Adrenal gland (tissue), 12 donors: Measurements from ENCODE around the gene LARP4B. TPM values are rescaled to one million over a fixed set of nuclear protein-coding genes. Genes with fewer than 3 reads are reported as not detected.

Experiments
- DNase-seq, 7 donors: peaks; one replicate each; pipeline ENCODE4 v3.0.0-alpha.2; 2019 to 2020
- H3K27ac ChIP-seq, 5 donors: fragments of 200-600 bp; sonication (generic) in 4 of 5; 1 replicate in 3 of 5; 2 replicates in 2 of 5; pipeline versions ENCODE4 v1.5.1 to v1.8.0; 2016 to 2020; ENCODE audit warnings: mild to moderate bottlenecking in 1 of 5
- H3K27me3 ChIP-seq: fragments of 200-600 bp; 2 replicates; pipeline ENCODE4 v1.8.0; 2021
- H3K36me3 ChIP-seq, 2 donors: fragments of 200-600 bp; replicated peaks in 1 of 2; 1 replicate in 1 of 2; 2 replicates in 1 of 2; pipeline versions ENCODE4 v1.5.1 to v1.8.0; 2018 to 2022
- H3K4me1 ChIP-seq, 2 donors: fragments of 200-600 bp; replicated peaks in 1 of 2; 1 replicate in 1 of 2; 2 replicates in 1 of 2; pipeline versions ENCODE4 v1.5.1 to v1.8.0; 2018 to 2021
- H3K4me3 ChIP-seq, 4 donors: fragments of 200-600 bp; sonication (generic) in 3 of 4; one replicate each; pipeline ENCODE4 v1.5.1; 2016 to 2018
- H3K9me3 ChIP-seq, 3 donors: fragments of 200-600 bp; sonication (generic) in 1 of 3; replicated peaks in 1 of 3; 1 replicate in 2 of 3; 2 replicates in 1 of 3; pipeline versions ENCODE4 v1.5.1 to v1.8.0; 2016 to 2021
- POLR2A ChIP-seq, 2 donors: fragments of 450-650 bp; IDR thresholded peaks; one replicate each; pipeline ENCODE4 v1.6.1; 2017; ENCODE audit warnings: antibody characterized with exemption in 2 of 2, mild to moderate bottlenecking in 2 of 2, moderate library complexity in 1 of 2
- WGBS, 4 donors: extraction: QIAGEN DNeasy Blood & Tissue Kit in 2 of 4; methylation state at CpG; one replicate each; pipeline versions ENCODE4 v1.1.5 to v1.1.7; 2013 to 2017; 5-methylcytosine and 5-hydroxymethylcytosine counted together
- intact Hi-C, 2 donors: fragments of 100-400 bp; cut with DNase I; formaldehyde crosslinking; loops; one replicate each; pipeline versions ENCODE4 v1.14.1 to v1.15.0; 2022 to 2023
- polyA plus RNA-seq, 3 donors: library from polyadenylated mRNA; stranded (reverse); fragments of 200-250 nt in 2 of 3; fragments of 350-450 nt in 1 of 3; fragmentation: Illumina TruSeq in 1 of 3; extraction: RNeasy Lipid Tissue Mini Kit (QIAGEN cat#74804) in 1 of 3; gene quantifications; one replicate each; pipeline ENCODE4 v1.2.3, GENCODE V29; 2013 to 2014
- total RNA-seq, 9 donors: library from RNA; depleted of rRNA in 4 of 9; stranded (reverse); fragments of >200 nt in 4 of 9; fragments of 120-200 nt in 1 of 9; fragmentation: NEBNext Ultra II Directional in 1 of 9; extraction: Animal tissue kit (Norgen Biotek cat#: 25700) in 1 of 9; gene quantifications; one replicate each; pipeline versions ENCODE4 v1.1.0 to v1.2.4, GENCODE V29; 2013 to 2023
- TF ChIP-seq, protein P1 (sequence below), 6 experiments: fragments of 450-650 bp in 4 of 6; fragments of 200-600 bp in 2 of 6; sonication (generic) in 1 of 6; IDR thresholded peaks; 1 replicate in 5 of 6; 2 replicates in 1 of 6; pipeline versions ENCODE4 v1.5.1 to v1.8.0; 2016 to 2021; ENCODE audit warnings: antibody characterized with exemption in 6 of 6, mild to moderate bottlenecking in 2 of 6, moderate library complexity in 1 of 6
- donor health status: healthy with polysubstance abuse.
- donor health status: Bipolar disorder and iron deficiency.
- donor health status: DM: yes; HTN: yes; CAD: no.
- donor health status: DM: no; HTN: no; CAD: no.
- donor health status: DM: no; HTN: no; CAD: no.
- donor health status: DM: yes; HTN: yes; CAD: no.

LARP4B gene
- total and polyA plus RNA-seq, 12 donors, result 17.2 to 145 (median 66.8) TPM

DNA sequence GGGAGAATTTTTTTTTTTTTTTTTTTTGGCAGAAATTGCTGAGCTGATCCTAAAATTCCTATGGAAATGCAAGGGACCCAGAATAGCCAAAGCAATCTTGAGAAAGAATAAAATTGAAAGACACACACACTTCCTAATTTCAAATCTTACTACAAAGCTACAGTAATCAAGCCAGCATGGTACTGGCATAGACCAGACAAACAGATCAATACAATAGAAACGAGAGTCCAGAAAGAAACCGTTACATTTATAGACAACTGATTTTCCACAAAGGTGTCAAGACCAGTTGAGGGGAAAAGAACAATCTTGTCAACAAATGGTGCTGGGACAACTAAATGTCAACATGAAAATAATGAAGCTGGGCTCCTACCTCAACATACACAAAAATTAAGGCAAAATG, 34.5 kb downstream of the LARP4B start:
- intact Hi-C loops, result no loop called here
- Histone ChIP-seq H3K36me3 (no peaks in the 10 kb centered on the region), H3K9me3 (no peaks in the 10 kb centered on the region), H3K27me3 (no peaks in the 10 kb centered on the region), H3K4me3 (no peak overlapping the region), H3K27ac (no peak overlapping the region), H3K4me1 (peaks cover 0 to 17% of the 10 kb centered on the region in 2 donors)
- DNase-seq, result no peak
- TF ChIP-seq, protein P1, sequence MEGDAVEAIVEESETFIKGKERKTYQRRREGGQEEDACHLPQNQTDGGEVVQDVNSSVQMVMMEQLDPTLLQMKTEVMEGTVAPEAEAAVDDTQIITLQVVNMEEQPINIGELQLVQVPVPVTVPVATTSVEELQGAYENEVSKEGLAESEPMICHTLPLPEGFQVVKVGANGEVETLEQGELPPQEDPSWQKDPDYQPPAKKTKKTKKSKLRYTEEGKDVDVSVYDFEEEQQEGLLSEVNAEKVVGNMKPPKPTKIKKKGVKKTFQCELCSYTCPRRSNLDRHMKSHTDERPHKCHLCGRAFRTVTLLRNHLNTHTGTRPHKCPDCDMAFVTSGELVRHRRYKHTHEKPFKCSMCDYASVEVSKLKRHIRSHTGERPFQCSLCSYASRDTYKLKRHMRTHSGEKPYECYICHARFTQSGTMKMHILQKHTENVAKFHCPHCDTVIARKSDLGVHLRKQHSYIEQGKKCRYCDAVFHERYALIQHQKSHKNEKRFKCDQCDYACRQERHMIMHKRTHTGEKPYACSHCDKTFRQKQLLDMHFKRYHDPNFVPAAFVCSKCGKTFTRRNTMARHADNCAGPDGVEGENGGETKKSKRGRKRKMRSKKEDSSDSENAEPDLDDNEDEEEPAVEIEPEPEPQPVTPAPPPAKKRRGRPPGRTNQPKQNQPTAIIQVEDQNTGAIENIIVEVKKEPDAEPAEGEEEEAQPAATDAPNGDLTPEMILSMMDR (IDR thresholded peaks at IDR 0.05), result no peak
- no peak for TF ChIP-seq POLR2A (IDR thresholded peaks at IDR 0.05)
- WGBS, 4 donors, result 93 to 99% (median 96%) methylated on average over 2 of the region's 2 CpGs

DNA sequence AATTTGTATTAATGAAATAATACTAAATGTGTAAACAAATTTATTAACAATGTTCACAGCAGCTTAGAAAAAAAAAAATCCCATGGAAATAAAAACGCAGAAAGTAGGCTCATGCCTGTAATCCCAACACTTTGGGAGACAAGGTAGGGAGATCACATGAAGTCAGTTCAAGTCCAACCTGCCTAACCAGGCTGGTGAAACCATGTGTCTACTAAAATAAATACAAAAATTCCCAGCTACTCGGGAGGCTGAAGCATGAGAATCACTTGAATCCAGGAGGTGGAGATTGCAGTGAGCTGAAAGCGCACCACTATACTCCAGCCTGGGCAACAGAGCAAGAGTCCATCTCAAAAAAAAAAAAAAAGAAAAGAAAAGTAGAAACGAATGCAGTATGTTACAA, 36.2 kb downstream of the LARP4B start:
- intact Hi-C loops, result no loop called here
- H3K9me3 ChIP-seq, result no peaks in the 10 kb centered on the region
- 77 to 81% (median 80%) methylated on average over 4 of the region's 4 CpGs for WGBS, 4 donors
- no peaks in the 10 kb centered on the region for H3K36me3 ChIP-seq
- no peak for TF ChIP-seq POLR2A (IDR thresholded peaks at IDR 0.05)
- TF ChIP-seq, protein P1 (IDR thresholded peaks at IDR 0.05), result no peak
- no peak overlapping the region for H3K27ac ChIP-seq
- H3K4me3 ChIP-seq, result no peak overlapping the region
- DNase-seq, result no peak
- H3K27me3 ChIP-seq, result no peaks in the 10 kb centered on the region
- H3K4me1 ChIP-seq, result peaks cover 0 to 17% of the 10 kb centered on the region in 2 donors

DNA sequence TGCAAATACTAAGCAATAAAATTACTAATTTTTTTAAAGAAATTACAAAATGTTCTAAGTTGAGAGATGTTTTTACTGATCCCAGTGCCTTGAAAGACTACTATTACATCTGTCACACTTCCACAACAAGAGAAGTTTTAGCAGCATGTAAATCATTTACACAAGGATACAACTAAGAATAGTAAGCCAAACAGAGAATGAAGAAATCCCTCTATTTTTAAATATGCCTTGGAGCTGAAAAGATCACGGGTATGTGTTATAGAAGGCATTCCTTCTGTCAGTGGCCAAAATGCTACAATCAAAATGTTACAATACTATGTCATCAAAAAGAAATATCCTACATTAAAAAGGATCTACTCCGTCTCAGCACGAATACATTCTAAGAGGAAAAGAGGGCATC, 52.6 kb downstream of the LARP4B start:
- peak overlapping the region in 1 of 5 donors; percentile 2 for H3K27ac ChIP-seq
- no peaks in the 10 kb centered on the region for H3K4me1 ChIP-seq
- intact Hi-C loops, result no loop called here
- WGBS, 4 donors, result 70 to 84% (median 76%) methylated on average over 3 of the region's 3 CpGs
- peaks cover 0 to 39% of the 10 kb centered on the region in 2 donors for H3K36me3 ChIP-seq
- TF ChIP-seq, protein P1 (IDR thresholded peaks at IDR 0.05), result no peak
- H3K4me3 ChIP-seq, result no peak overlapping the region
- H3K9me3 ChIP-seq, result no peaks in the 10 kb centered on the region
- no peak for DNase-seq
- no peaks in the 10 kb centered on the region for H3K27me3 ChIP-seq

DNA sequence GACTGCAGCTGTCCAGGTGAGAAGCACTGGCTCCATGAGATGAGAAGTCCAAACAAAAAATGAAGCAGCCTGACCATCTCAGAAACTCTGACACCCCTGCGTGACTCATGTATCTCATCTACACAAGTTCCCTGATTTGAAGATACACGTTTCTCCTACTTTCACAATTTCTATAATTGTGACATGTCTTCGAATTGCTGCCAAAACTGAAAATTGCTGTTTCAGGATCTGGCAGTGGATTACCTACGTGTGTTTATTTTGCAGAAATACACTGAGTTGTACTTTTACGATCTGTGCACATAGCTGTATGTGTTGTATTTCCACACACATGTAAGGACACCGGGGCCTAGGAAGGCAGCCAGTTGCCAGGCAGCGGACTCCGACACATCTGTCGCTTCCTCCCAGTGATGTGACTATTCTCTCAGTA, 53.2 kb downstream of the LARP4B start:
- Histone ChIP-seq H3K27me3 (no peaks in the 10 kb centered on the region), H3K4me1 (no peaks in the 10 kb centered on the region), H3K27ac (peak overlapping the region in 2 of 5 donors; percentile 2 to 61), H3K4me3 (no peak overlapping the region), H3K36me3 (peaks cover 0 to 34% of the 10 kb centered on the region in 2 donors), H3K9me3 (no peaks in the 10 kb centered on the region)
- peak in 2 of 7 donors; percentile 34 to 55 for DNase-seq
- WGBS, 4 donors, result 70 to 74% (median 71%) methylated on average over 9 of the region's 9 CpGs
- intact Hi-C loops, result no loop called here
- TF ChIP-seq, protein P1 (IDR thresholded peaks at IDR 0.05), result no peak
- no peak for TF ChIP-seq POLR2A (IDR thresholded peaks at IDR 0.05)
